ENCODE results near the gene EEFSEC.

EEFSEC gene

DNA sequence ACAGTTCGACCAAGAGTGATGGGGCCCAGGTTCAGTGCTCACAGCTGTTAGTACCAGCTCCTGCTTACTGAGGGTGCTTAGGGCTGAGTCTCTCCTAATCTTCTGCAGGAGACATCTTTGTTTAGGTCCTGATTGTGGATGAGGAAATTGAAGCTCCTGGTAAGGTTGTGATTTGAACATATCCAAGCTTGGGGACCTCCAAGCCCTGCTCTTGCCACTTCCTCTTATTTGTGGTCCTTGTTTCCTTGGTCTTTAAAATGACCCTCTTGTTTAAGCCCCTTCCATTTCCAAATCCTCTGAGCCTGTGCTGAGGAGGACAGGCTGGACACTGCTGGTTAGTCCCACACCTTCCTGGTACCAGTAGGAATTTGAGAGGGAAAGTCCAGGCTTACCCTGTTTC, 87.0 kb downstream of the EEFSEC start:
- H3K4me3 ChIP-seq (ENCODE audit: low read depth, low read length) = no peak overlapping the region
- TF ChIP-seq, protein P1, sequence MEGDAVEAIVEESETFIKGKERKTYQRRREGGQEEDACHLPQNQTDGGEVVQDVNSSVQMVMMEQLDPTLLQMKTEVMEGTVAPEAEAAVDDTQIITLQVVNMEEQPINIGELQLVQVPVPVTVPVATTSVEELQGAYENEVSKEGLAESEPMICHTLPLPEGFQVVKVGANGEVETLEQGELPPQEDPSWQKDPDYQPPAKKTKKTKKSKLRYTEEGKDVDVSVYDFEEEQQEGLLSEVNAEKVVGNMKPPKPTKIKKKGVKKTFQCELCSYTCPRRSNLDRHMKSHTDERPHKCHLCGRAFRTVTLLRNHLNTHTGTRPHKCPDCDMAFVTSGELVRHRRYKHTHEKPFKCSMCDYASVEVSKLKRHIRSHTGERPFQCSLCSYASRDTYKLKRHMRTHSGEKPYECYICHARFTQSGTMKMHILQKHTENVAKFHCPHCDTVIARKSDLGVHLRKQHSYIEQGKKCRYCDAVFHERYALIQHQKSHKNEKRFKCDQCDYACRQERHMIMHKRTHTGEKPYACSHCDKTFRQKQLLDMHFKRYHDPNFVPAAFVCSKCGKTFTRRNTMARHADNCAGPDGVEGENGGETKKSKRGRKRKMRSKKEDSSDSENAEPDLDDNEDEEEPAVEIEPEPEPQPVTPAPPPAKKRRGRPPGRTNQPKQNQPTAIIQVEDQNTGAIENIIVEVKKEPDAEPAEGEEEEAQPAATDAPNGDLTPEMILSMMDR (IDR thresholded peaks at IDR 0.05; ENCODE audit: borderline replicate concordance, insufficient read depth, low read depth, low read length) = no peak

DNA sequence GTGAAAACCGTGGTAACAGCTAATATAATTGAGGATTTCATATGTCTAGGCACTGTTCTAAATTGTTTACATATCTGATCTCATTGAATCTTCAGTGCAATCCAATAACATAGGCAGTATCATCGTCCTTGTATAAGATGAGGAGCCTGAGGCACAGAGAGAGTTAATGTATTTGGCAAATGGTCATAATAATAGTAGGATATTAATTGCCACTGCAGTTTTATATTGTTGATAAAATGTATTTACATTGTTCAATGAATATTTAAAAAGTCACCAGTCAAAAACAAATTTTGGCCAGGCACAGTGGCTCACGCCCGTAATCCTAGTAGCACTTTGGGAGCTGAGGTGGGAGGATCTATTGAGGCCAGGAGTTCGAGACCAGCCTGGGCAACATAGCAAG, 88.5 kb downstream of the EEFSEC start:
- no peak overlapping the region for H3K4me3 ChIP-seq (ENCODE audit: low read depth, low read length)
- TF ChIP-seq, protein P1 (IDR thresholded peaks at IDR 0.05; ENCODE audit: borderline replicate concordance, insufficient read depth, low read depth, low read length) = no peak

DNA sequence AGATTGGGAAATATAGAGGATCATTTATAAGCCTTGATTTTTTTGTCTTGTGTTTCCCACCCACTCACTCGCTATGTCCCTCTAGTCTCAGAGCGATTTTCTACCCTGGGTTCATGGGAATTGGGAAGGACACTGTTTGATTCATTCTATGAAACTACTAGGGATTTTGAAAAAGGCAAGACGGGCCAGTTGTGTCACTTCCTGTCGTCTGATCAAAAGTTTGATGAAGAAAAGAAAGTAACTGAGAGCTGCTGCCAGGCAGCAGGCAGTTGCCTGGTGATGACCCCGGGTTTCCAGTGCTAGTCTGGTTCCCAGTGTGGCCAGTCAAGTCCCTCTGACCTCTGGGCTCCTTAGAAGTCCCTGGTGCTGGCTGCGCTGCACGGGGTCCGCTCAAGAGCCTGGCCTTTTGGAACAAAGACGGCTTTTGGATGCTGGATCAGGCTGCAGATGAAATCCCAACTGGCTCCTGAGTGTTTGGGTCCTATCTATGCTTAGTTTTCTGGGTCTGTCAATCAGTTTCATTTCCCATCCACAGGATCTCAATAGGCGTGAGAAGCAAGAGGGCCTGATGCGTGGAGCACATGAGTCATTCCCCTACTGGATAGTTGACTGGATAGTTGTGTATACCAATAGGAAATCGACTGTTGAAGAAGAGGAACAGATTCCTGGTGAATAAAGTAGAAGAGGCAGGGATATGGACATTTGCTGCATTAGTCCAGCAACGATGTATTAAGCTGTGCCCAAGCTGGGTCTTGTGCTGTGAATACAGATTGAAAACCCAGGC, 89.7 kb downstream of the EEFSEC start:
- TF ChIP-seq, protein P1 (IDR thresholded peaks at IDR 0.05; ENCODE audit: borderline replicate concordance, insufficient read depth, low read depth, low read length) = no peak
- H3K4me3 ChIP-seq (ENCODE audit: low read depth, low read length) = no peak overlapping the region

DNA sequence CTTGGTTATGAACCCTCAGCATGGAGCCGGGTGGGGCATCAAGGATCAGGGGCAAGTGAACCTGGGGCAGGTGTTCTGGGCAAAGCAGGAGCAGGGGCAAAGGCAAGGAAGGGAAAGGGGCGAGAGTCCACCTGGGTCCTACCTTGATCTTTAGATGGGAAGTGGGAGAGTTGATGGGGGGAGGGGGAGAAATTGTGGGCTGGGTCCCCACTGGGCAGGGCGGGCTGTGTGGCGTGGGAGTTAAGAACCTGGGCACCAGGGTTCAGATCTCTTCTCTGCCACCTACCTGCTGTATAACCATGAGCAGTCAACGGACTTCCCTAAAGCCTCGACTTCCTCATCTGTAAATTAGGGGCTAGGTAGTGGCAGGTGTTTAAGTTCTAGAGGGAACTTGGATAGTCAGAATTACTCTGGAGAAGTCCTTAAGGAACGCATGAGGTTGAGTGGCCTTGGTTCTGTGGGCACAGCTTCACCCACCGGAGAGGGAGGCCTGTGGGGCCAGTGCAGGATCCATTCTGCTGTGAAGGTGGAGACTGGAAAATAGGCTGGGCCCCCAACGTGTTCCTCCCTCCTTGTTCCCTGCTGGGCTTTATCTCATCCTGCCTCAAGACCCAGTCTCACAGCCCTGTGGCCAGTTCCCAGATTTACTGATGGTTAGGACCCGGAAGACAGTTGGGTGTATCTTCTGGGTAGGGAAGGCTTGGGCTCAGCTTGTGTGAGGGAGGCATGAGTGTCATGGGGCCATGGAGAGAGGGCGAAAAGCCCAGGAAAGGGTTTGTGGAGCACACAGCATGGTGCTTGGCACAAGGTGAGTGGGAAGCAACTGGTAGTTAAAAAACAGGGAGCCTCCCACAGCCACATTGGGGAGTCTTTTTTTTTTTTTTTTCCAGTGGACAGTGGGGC, 90.6 kb downstream of the EEFSEC start:
- TF ChIP-seq, protein P1 (IDR thresholded peaks at IDR 0.05; ENCODE audit: borderline replicate concordance, insufficient read depth, low read depth, low read length) = no peak
- H3K4me3 ChIP-seq (ENCODE audit: low read depth, low read length) = no peak overlapping the region

DNA sequence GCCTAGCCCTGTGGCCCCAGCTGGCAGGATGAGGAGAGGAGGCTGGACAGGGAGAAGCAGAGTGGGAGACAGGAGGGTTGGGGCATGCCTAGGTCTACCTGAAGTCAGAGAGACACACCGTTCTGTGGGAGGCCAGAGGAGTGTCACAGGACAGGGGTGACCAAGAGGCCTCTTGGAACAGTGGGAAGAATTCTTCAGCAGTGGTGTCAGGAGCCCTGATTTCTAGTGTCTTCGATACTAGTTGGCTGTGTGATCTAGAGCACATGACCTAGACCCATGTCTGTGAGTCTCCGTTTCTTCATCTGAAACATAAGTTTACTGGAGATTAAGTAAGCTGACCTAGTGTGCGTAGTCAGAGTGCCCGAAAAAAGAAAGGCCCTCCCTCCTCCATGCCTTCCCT, 92.2 kb downstream of the EEFSEC start:
- H3K4me3 ChIP-seq (ENCODE audit: low read depth, low read length) = no peak overlapping the region
- TF ChIP-seq, protein P1 (IDR thresholded peaks at IDR 0.05; ENCODE audit: borderline replicate concordance, insufficient read depth, low read depth, low read length) = no peak

DNA sequence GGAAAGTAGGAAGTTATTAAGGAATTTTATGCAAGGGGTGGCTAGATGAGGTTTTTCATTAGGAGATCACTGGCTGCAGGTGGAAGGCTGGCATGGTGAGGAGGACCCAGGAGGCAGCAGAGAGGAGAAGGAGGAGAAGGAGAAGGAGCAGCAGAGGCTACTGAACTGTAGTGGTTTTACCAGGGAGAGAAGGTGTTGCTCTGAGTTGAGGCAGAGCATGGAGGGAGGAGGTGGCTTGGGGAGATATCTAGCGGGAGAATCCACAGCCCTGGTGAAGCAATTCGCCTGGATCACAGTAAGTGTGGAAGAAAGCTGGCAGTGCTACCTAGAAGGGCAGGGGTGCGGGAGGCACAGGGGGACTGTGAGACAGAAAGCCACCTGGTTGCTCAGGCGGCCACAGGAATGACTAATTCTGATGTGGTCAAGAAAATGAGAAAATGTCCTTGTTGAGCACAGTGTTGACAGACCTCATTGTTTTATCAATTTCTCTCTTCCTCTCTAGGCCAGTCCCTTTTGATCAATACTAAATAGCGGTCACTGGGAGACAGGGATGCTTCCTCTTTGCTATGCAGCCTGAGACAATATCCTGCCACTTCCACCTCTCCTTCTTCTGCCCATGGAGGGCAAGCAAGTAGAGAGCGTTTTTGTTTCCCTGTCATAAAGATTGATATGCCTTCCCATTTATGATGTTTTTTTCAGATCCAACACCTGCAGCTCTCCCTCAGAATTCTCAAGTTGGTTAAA, 94.6 kb downstream of the EEFSEC start:
- no peak overlapping the region for H3K4me3 ChIP-seq (ENCODE audit: low read depth, low read length)
- TF ChIP-seq, protein P1 (IDR thresholded peaks at IDR 0.05; ENCODE audit: borderline replicate concordance, insufficient read depth, low read depth, low read length) = no peak
